Kidney epithelial cell (primary cell): ENCODE data around the gene E2F4. TPM values are rescaled to one million over a fixed set of nuclear protein-coding genes. Genes with fewer than 3 reads are reported as not detected.
A peak's percentile ranks its signal among the peaks of the same experiment; 100 is the strongest.

ENCODE experiments used
- DNase-seq: peaks from one replicate; pipeline ENCODE4 v3.0.0-alpha.2; 2010; ENCODE audit warnings: low read depth
- H3K27me3 ChIP-seq: 2 replicates; pipeline ENCODE4 v1.6.0; 2011; ENCODE audit warnings: low read length; ENCODE audit not compliant: control insufficient read depth, insufficient read depth
- H3K36me3 ChIP-seq: 2 replicates; pipeline ENCODE4 v1.5.1; 2011; ENCODE audit warnings: low read length; ENCODE audit not compliant: control insufficient read depth, insufficient read depth
- H3K4me3 ChIP-seq: 2 replicates; pipeline ENCODE4 v1.5.1; 2011; ENCODE audit warnings: low read depth, mild to moderate bottlenecking, control low read depth, low read length
- CTCF ChIP-seq: IDR thresholded peaks from 2 replicates; pipeline ENCODE4 v1.5.1; 2011; ENCODE audit warnings: mild to moderate bottlenecking, moderate library complexity, low read length, control low read depth, inconsistent platforms; ENCODE audit not compliant: insufficient read depth, poor library complexity, severe bottlenecking
- total RNA-seq: library from RNA; depleted of rRNA; stranded (reverse); fragments of >200 nt; gene quantifications from 2 replicates; pipeline ENCODE4 v1.2.3, GENCODE V29; 2015

The E2F4 gene
- total RNA-seq, 1 donor from 2014 or later: 84.9 TPM

- DNase-seq: no peak
- Histone ChIP-seq H3K36me3 (peaks cover 2% of the 10 kb centered on the region), H3K27me3 (no peaks in the 10 kb centered on the region), H3K4me3 (no peak overlapping the region)
- TF ChIP-seq CTCF: no peak
Measured at GRCh38 chr16:67243481-67243880, 51.5 kb downstream of the E2F4 start.

- DNase-seq: no peak
- H3K4me3 ChIP-seq: no peak overlapping the region
Measured at GRCh38 chr16:67244387-67245185, 52.6 kb downstream of the E2F4 start.

GRCh38 chr16:67245186-67245585 is 53.2 kb downstream of the E2F4 start:
- Histone ChIP-seq H3K27me3 (peaks cover 13% of the 10 kb centered on the region), H3K36me3 (no peaks in the 10 kb centered on the region), H3K4me3 (no peak overlapping the region)
- no peak for TF ChIP-seq CTCF
- DNase-seq: no peak

More at GRCh38 chr16:67244387-67245185, 52.6 kb downstream of the E2F4 start:
- peaks cover 8% of the 10 kb centered on the region for H3K27me3 ChIP-seq
- TF ChIP-seq CTCF: no peak
- H3K36me3 ChIP-seq: no peaks in the 10 kb centered on the region

GRCh38 chr16:67245674-67246080 is 53.7 kb downstream of the E2F4 start:
- TF ChIP-seq CTCF: no peak
- Histone ChIP-seq H3K36me3 (no peaks in the 10 kb centered on the region), H3K4me3 (peak overlapping the region; percentile 81), H3K27me3 (peaks cover 14% of the 10 kb centered on the region)
- no peak for DNase-seq

- no peaks in the 10 kb centered on the region for H3K36me3 ChIP-seq
- H3K4me3 ChIP-seq: peak overlapping the region; percentile 81
- peak; percentile 54 for TF ChIP-seq CTCF
- H3K27me3 ChIP-seq: peaks cover 14% of the 10 kb centered on the region
- no peak for DNase-seq
Measured at GRCh38 chr16:67246081-67246755, 54.3 kb downstream of the E2F4 start.
